ENCODE measurements around the gene PLCG2.
"Not testable (repeated sequence)": the region's sequence is repeated elsewhere in the genome, so short reads cannot be mapped to it uniquely, and the experiment has no call there.

PLCG2 gene

GRCh38 chr16:81945665-81946064 lies 166.6 kb downstream of the PLCG2 start:
- no peak for FAIRE-seq

DNA sequence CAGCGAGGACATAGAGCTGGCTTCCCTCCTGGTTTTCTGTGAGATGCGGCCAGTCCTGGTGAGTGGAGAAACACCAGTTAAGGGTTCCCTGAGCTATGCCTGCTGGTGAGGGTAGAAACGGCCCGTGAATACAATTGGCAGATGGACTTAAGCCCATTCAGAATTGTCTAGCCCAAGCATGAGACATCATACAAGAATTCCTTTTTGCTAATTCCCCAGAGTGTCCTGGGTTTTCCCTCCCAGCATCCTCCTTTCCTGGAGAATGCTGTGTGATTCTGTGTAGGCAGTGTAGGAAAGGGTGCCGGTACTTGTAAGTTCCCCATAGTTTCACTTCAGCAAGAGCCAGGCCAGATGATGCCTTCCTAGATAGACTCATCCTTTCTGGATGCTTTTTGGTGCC lies 167.1 kb downstream of the PLCG2 start:
- FAIRE-seq, result no peak

DNA sequence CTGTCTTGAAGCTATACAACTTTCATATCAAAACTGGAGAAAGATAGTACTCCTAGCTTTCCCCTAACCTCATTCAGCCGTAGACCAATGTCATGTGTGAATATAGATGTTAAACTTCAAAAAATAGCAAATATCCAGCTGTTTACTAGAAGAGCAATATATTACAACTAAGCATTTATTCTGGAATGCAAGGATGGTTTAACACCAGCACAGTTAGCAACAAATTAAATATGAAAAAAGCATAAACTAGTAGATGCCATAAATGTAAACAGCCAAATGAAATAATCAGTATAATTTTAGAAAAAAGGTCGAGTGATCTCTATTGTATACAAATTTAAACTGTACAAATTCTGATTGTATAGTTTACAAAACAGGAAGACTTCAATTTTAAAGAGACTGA lies 172.5 kb downstream of the PLCG2 start:
- no peak for FAIRE-seq

DNA sequence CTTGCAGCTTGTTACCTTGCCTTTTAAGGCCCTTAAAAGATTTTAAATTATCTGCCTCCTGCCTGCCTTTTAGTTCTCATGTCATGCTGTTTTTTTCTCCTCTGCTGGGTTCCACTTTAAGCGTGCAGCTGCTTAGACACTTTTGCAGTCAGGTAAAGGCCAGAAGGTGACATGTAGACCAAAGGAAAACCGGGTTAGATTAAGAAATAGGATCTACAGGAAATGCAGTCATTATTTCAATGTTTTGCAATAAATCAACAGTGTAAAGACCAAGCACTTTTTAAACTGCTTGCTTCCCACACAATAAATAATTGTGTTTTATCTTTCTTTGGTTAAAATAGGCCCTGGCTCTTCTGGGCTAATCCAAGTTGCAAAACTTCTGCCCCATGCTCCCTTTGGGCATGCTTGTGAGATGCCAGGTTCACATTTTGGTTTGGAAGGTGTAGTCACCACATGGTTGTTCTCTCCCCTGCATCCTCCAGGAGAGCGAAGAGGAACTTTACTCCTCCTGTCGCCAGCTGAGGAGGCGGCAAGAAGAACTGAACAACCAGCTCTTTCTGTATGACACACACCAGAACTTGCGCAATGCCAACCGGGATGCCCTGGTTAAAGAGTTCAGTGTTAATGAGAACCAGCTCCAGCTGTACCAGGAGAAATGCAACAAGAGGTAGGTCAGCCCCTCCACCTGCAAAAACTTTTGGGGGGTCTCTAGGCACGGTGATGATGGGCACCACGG lies 177.3 kb downstream of the PLCG2 start:
- no peak for FAIRE-seq

- no peak for FAIRE-seq
Observed at GRCh38 chr16:81964808-81965207, 185.7 kb downstream of the PLCG2 start.

GRCh38 chr16:81967358-81967757 lies 188.3 kb downstream of the PLCG2 start:
- FAIRE-seq, result no peak

DNA sequence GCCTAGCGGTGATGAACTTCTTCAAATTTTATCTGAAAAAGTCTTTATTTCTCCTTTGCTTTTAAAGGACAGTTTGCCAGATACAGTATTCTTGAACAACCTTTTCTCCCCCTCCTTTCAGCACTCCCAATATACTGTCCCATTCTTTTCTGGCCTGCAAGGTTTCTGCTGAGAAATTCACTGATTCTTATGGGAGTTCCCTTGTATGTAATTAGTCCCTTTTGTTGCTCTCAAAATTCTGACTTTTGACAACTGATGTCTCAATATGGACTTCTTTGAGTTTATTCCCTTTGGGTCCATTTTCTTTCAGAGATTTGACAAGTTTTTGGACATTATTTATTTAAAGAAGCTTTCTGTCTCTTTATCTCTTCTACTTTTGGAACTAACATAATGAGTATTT lies 192.8 kb downstream of the PLCG2 start:
- FAIRE-seq, result no peak

GRCh38 chr16:81973737-81974136 lies 194.6 kb downstream of the PLCG2 start:
- FAIRE-seq, result no peak

GRCh38 chr16:81975637-81976036 lies 196.5 kb downstream of the PLCG2 start:
- no peak for FAIRE-seq

DNA sequence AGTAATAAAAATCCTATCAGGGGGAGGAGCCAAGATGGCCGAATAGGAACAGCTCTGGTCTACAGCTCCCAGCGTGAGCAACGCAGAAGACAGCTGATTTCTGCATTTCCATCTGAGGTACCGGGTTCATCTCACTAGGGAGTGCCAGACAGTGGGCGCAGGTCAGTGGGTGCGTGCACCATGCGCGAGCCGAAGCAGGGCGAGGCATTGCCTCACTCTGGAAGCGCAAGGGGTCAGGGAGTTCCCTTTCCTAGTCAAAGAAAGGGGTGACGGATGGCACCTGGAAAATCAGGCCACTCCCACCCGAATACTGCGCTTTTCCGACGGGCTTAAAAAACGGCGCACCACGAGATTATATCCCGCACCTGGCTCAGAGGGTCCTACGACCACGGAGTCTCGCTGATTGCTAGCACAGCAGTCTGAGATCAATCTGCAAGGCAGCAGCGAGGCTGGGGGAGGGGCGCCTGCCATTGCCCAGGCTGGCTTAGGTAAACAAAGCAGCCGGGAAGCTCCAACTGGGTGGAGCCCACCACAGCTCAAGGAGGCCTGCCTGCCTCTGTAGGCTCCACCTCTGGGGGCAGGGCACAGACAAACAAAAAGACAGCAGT lies 198.3 kb downstream of the PLCG2 start:
- FAIRE-seq, result not testable (repeated sequence)

DNA sequence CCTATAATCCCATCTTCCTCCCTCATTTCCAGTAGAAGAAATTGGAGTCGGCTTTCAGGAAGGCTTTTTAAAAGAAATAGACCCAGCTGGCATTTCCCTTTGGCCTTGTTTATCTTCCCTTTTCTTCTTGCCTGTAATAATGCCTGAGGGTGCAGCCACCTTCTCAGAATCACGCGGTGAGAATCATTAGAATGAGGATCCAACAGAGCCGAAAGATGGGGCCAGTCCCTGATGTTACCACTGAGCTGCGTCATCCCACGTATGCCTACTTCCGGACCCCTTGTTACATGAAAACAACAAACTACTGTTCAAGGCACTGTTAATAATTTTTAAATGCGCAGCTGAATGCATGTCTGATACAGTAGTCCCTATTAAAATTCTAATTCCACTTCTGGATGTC lies 208.0 kb downstream of the PLCG2 start:
- no peak for FAIRE-seq

GRCh38 chr16:81987706-81988105 lies 208.6 kb downstream of the PLCG2 start:
- no peak for FAIRE-seq

GRCh38 chr16:81992859-81993258 lies 213.8 kb downstream of the PLCG2 start:
- no peak for FAIRE-seq

DNA sequence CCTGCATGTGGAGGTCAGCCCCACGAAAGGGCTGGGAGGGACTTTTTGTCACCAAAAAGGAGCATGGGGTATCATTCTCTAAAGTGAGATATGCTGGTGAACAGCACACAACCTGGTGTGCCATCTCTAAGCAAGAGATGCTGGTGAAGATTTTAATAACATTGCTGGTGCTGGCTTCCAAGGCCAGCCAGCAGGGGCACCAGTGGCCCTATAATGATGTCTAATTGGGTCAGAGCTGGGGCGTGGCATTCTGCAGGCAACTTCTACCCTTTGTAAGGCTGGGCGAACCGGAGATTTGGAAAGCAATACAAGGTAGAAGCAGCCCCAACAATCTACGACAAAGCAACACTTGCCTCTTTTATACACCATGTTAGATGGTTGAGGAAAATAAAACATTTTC lies 215.4 kb downstream of the PLCG2 start:
- no peak for FAIRE-seq

DNA sequence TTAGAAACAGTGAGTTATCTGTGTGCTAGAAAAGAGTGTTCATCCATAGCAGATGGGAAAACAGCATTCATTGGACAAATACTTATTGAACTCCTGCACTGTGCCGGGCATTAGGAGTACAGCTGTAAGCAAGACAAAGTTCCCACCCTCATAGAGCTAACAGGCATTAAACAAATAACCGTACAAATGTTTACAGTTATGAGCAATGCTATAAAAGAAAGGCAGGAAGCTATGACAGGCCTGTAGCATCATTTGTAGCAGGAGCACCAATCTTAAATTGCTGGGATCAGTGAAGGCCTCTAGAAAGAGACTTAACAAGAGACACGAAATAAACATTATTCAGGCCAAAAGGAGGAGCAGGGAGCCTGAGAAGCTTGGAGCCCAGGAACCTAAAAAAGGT lies 216.6 kb downstream of the PLCG2 start:
- no peak for FAIRE-seq

DNA sequence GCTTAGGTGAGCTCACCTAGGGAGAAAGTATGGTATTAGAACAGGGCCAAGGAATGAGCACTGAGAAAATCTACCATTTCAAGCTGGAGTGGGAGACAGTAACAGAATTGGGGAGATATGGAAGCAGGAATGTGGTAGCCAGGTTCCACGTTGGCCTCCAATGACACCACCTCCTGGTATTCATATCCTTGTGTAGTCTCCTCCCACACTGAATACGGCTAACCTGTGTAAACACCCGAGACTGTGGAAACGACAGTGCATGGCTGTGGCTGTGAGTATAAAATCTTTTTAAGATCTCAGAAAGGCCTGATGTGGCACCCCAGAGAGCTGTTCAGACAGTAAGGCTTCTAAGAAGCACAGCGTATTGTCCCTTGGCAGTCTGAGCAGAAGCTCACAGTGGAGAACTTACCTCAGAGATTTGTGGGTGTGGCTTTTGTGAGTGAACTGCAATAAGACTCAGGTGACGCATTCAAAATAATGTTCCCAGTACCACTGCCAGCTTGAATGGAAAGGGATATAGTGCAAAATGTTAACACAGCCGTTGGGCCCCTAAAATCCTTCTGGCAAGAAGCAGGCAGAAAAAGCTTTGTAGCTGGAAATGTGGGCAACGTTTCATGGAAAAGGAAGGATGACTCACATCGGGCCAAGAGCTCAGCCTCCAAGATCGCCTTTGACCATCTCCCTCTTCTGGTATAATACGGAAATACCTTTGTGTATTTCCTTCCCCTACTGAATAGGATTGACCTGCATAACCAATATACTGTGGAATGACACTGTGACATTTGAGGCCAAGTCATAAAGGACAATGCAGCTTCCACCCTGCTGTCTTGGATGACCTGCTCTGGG lies 217.8 kb downstream of the PLCG2 start:
- no peak for FAIRE-seq

DNA sequence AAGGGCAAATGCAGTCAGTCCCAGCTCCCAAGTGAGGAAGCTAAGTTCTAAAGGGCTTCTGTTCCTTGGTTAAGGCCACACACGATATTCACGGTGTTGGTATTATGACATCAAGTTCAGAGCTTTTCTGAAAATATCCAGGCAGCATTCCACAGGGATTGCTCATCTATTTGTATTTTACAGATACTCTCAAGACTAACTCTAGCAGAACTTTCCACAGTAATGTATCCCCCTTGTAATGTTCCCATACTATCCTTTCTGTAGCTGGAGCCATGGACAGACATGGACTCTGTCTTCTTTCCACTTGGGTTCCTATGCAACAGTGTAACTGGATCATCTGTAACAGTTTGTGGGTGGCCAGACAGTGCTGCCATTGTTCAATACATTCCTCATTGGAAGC lies 218.6 kb downstream of the PLCG2 start:
- no peak for FAIRE-seq

- no peak for FAIRE-seq
Observed at GRCh38 chr16:82002831-82003230, 223.7 kb downstream of the PLCG2 start.

GRCh38 chr16:82004601-82005000 lies 225.5 kb downstream of the PLCG2 start:
- FAIRE-seq, result no peak

DNA sequence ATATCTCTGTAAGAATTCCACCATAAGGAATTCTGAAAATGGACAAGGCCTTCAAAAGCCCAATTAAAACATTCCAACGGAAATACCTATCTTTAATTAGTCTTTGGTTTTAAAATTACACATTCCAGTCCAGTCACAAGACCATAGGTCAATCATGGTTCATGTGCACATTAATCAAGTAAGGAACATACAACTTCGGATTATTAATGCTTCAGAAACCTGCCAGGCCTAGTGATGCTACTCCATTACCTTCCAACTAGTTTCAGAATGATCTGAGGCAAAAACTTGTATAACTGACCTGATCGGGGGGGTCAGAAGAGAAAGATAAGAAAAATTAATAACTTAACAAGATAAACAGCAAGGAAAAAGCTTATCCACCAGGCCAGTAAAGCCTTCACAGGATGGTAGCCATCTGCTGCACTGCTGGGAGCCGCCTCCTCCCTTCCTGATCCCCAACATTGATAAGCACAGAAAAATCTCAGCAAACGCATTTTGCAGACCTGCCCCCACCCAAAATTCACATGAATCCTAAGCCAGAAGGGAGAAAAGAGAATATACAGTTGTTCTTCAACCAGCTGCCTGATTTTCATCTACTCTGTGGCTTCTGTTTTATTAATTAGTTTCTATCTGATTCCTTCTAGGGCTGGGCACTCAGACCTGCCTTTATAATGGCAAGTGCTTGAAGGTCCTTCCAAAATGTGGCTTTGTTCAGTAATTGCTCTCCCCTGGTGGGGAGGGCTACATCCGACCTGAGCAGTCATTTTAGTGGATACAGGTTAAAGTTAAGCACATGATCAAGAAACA lies 226.1 kb downstream of the PLCG2 start:
- FAIRE-seq, result no peak

- FAIRE-seq, result no peak
Observed at GRCh38 chr16:82006036-82006435, 226.9 kb downstream of the PLCG2 start.

- no peak for FAIRE-seq
Observed at GRCh38 chr16:82007189-82007588, 228.1 kb downstream of the PLCG2 start.

Data from colon (tissue), 2 donors.